A549 (cell line): ENCODE data around the gene CELF5. TPM values are rescaled to one million over a fixed set of nuclear protein-coding genes. Genes with fewer than 3 reads are reported as not detected.

Experiments used
- ATAC-seq, 2 experiments: fragments of 200-7000 bp in 1 of 2; fragments of >200 bp in 1 of 2; cut with Nextera tagmentation in 1 of 2; cut with Tn5 transposase in 1 of 2; 3 replicates each; pipeline versions ENCODE4 v1.8.0 to v1.9.1; 2018 to 2020; ENCODE audit warnings: mild to moderate bottlenecking in 1 of 2, moderate library complexity in 1 of 2
- CTCF ChIA-PET: fragments of 300-600 bp; sonication (Branson Sonifier 250); formaldehyde crosslinking; extraction: SDS; loops from one replicate; lab custom pipeline; 2021; ENCODE audit warnings: antibody characterized with exemption, inconsistent platforms; lab: Yijun Ruan, JAX
- POLR2A ChIA-PET: fragments of 350-600 bp; formaldehyde crosslinking; extraction: SDS; loops from one replicate; lab custom pipeline; 2021; ENCODE audit warnings: antibody characterized with exemption, inconsistent platforms; lab: Yijun Ruan, JAX
- DNase-seq, 2 experiments: peaks; one replicate each; pipeline versions ENCODE4 v3.0.0 to v3.0.0-alpha.2; 2011 to 2016; ENCODE audit warnings: low read depth in 1 of 2, low spot score in 1 of 2
- FAIRE-seq: peaks from 2 replicates; lab custom pipeline; 2011; peaks lifted over from hg19 to GRCh38; lab: Jason Lieb, UNC
- H3K27ac ChIP-seq, 2 experiments: fragments of >200 bp; sonication (Bioruptor Twin); formaldehyde crosslinking; 3 replicates each; pipeline ENCODE4 v1.5.1; 2016 to 2017
- H3K4me1 ChIP-seq: fragments of >200 bp; sonication (Bioruptor Twin); formaldehyde crosslinking; 3 replicates; pipeline ENCODE4 v1.6.1; 2016
- H3K4me2 ChIP-seq: fragments of >200 bp; sonication (Bioruptor Twin); formaldehyde crosslinking; 3 replicates; pipeline ENCODE4 v1.6.1; 2016
- H3K4me3 ChIP-seq: fragments of >200 bp; sonication (Bioruptor Twin); formaldehyde crosslinking; 3 replicates; pipeline ENCODE4 v1.5.1; 2016
- H3K9me3 ChIP-seq: fragments of >200 bp; sonication (Bioruptor Twin); formaldehyde crosslinking; 3 replicates; pipeline ENCODE4 v1.6.1; 2016
- BCL3 ChIP-seq: fragments of >200 bp; sonication (Bioruptor Twin); formaldehyde crosslinking; IDR thresholded peaks from 3 replicates; pipeline ENCODE4 v1.6.1; 2016
- CBX2 ChIP-seq: fragments of 200-600 bp; sonication (generic); IDR thresholded peaks from 2 replicates; pipeline ENCODE4 v1.6.1; 2016; ENCODE audit warnings: low read depth, mild to moderate bottlenecking, borderline replicate concordance
- CHD2 ChIP-seq: fragments of 150-350 bp; IDR thresholded peaks from 2 replicates; pipeline ENCODE4 v1.6.1; 2014; ENCODE audit warnings: low read length; ENCODE audit not compliant: partially characterized antibody
- CTCF ChIP-seq: fragments of >200 bp; sonication (Bioruptor Twin); formaldehyde crosslinking; IDR thresholded peaks from 3 replicates; pipeline ENCODE4 v1.5.1; 2016
- E2F6 ChIP-seq: IDR thresholded peaks from 2 replicates; pipeline ENCODE4 v1.6.1; 2012; ENCODE audit warnings: low read depth, borderline replicate concordance
- EHF ChIP-seq: fragments of 250-450 bp; sonication (Bioruptor Pico); IDR thresholded peaks from 2 replicates; pipeline ENCODE4 v1.5.0; 2020; ENCODE audit warnings: mild to moderate bottlenecking
- ELK1 ChIP-seq: fragments of 150-350 bp; IDR thresholded peaks from 2 replicates; pipeline ENCODE4 v1.6.1; 2014; ENCODE audit warnings: low read depth, mild to moderate bottlenecking, low read length
- EP300 ChIP-seq, 2 experiments: fragments of >200 bp; sonication (Bioruptor Twin); formaldehyde crosslinking; IDR thresholded peaks; 2 replicates in 1 of 2; 3 replicates in 1 of 2; pipeline ENCODE4 v1.6.1; 2016 to 2017
- FOSL2 ChIP-seq, 2 experiments: fragments of 450-650 bp in 1 of 2; fragments of >200 bp in 1 of 2; sonication (Bioruptor Twin) in 1 of 2; formaldehyde crosslinking; IDR thresholded peaks; 2 replicates each; pipeline versions ENCODE4 v1.5.0 to v1.6.1; 2016 to 2020; ENCODE audit warnings: mild to moderate bottlenecking in 1 of 2, moderate library complexity in 1 of 2
- HES2 ChIP-seq: fragments of >200 bp; sonication (Bioruptor Twin); formaldehyde crosslinking; IDR thresholded peaks from 2 replicates; pipeline ENCODE4 v1.6.1; 2016
- HOXB13 ChIP-seq: fragments of 250-450 bp; sonication (Bioruptor Pico); IDR thresholded peaks from 2 replicates; pipeline ENCODE4 v1.5.0; 2020; ENCODE audit warnings: low read depth, mild to moderate bottlenecking, moderate library complexity
- JUN ChIP-seq, 2 experiments: fragments of >200 bp; sonication (Bioruptor Twin); formaldehyde crosslinking; IDR thresholded peaks; 2 replicates in 1 of 2; 3 replicates in 1 of 2; pipeline ENCODE4 v1.6.1; 2016 to 2017
- JUNB ChIP-seq: fragments of >200 bp; sonication (Bioruptor Twin); formaldehyde crosslinking; IDR thresholded peaks from 2 replicates; pipeline ENCODE4 v1.6.1; 2016
- MAX ChIP-seq: IDR thresholded peaks from 2 replicates; pipeline ENCODE4 v1.6.1; 2012
- POLR2AphosphoS2 ChIP-seq: conservative IDR thresholded peaks from 2 replicates; pipeline ENCODE4 v1.6.1; 2012; ENCODE audit warnings: low read length, improper control_type of control experiment, inconsistent platforms
- RAD21 ChIP-seq, 2 experiments: fragments of >200 bp in 1 of 2; sonication (Bioruptor Twin) in 1 of 2; formaldehyde crosslinking in 1 of 2; IDR thresholded peaks in 1 of 2; conservative IDR thresholded peaks in 1 of 2; 2 replicates in 1 of 2; 3 replicates in 1 of 2; pipeline ENCODE4 v1.6.1; 2012 to 2018; ENCODE audit warnings: inconsistent platforms in 1 of 2
- RARB ChIP-seq: fragments of 250-450 bp; sonication (Bioruptor Pico); IDR thresholded peaks from 2 replicates; pipeline ENCODE4 v1.8.0; 2021; ENCODE audit warnings: mild to moderate bottlenecking, moderate library complexity
- SMC3 ChIP-seq: fragments of >200 bp; sonication (Bioruptor Twin); formaldehyde crosslinking; IDR thresholded peaks from 3 replicates; pipeline ENCODE4 v1.6.1; 2018; ENCODE audit warnings: inconsistent platforms
- SREBF2 ChIP-seq: fragments of 450-650 bp; IDR thresholded peaks from 2 replicates; pipeline ENCODE4 v1.6.1; 2014; ENCODE audit warnings: mild to moderate bottlenecking, moderate library complexity
- TFCP2L1 ChIP-seq: fragments of 250-450 bp; sonication (Bioruptor Pico); IDR thresholded peaks from 2 replicates; pipeline ENCODE4 v1.5.0; 2021; ENCODE audit warnings: mild to moderate bottlenecking
- TP53 ChIP-seq: fragments of 250-450 bp; sonication (Bioruptor Pico); IDR thresholded peaks from 2 replicates; pipeline ENCODE4 v1.5.0; 2021; ENCODE audit warnings: mild to moderate bottlenecking, moderate library complexity
- ZNF302 ChIP-seq: fragments of 250-450 bp; sonication (Bioruptor Pico); IDR thresholded peaks from 2 replicates; pipeline ENCODE4 v1.9.0; 2021; ENCODE audit warnings: inconsistent platforms, mild to moderate bottlenecking, moderate library complexity
- WGBS: methylation state at CpG from one replicate; pipeline ENCODE4 v1.1.6; 2017; ENCODE audit errors: missing lambda C conversion rate; 5-methylcytosine and 5-hydroxymethylcytosine counted together
- polyA plus RNA-seq, 4 experiments: library from polyadenylated mRNA; depleted of rRNA in 3 of 4; stranded (reverse); fragments of >200 nt; fragmentation: RNase III in 1 of 4; extraction: RNeasy Plus Mini Kit Qiagen cat#74134 plus additional on column Dnase treatment in 1 of 4; gene quantifications; 2 replicates in 3 of 4; 3 replicates in 1 of 4; pipeline ENCODE4 v1.2.3, GENCODE V29; 2011 to 2017

CELF5 gene
- polyA plus RNA-seq, 2 of the 4 experiments (the other 2 are of a cell fraction): 0.31 to 0.61 TPM

GRCh38 chr19:3186160-3186688, 38.2 kb upstream of the CELF5 start:
- peak overlapping the region; percentile 97 for H3K4me3 ChIP-seq
- no peaks in the 10 kb centered on the region for H3K9me3 ChIP-seq
- WGBS: 5% methylated on average over 11 of the region's 38 CpGs
- H3K4me1 ChIP-seq: peaks cover 11% of the 10 kb centered on the region
- POLR2A ChIA-PET: no interaction called here
- DNase-seq: no peak
- H3K27ac ChIP-seq: peak overlapping the region; percentile 89 to 92
- peak overlapping the region; percentile 90 for H3K4me2 ChIP-seq
- no peak for TF ChIP-seq POLR2AphosphoS2
- no peak for TF ChIP-seq JUNB
- no peak for TF ChIP-seq E2F6
- no peak for TF ChIP-seq RARB
- TF ChIP-seq CHD2: no peak
- TF ChIP-seq MAX: peak; percentile 45; the same call in 1 of the 2 replicates
- no peak for TF ChIP-seq SMC3
- TF ChIP-seq, all 56 proteins: peak for 1
- no peak for FAIRE-seq
- ATAC-seq: peak; percentile 49 to 51
- CTCF ChIA-PET: interaction anchor here (0.6 kb wide), 1 partner anchor 285 kb away, joined by 3 read pairs; no protein-coding TSS in a partner anchor

GRCh38 chr19:3186891-3187661, 37.4 kb upstream of the CELF5 start:
- Histone ChIP-seq H3K27ac (peak overlapping the region; percentile 89 to 92; a peak in 5 of 6 replicates), H3K4me3 (peak overlapping the region; percentile 97), H3K9me3 (no peaks in the 10 kb centered on the region), H3K4me2 (peak overlapping the region; percentile 90), H3K4me1 (peaks cover 11% of the 10 kb centered on the region)
- ATAC-seq (no peak), DNase-seq (no peak), FAIRE-seq (no peak)
- WGBS: 56% methylated on average over 23 of the region's 23 CpGs
- ChIA-PET POLR2A (no interaction called here), CTCF (no interaction called here)
- no peak for TF ChIP-seq HES2
- TF ChIP-seq EHF (CRISPR knock-in tag): no peak
- TF ChIP-seq HOXB13: no peak
- no peak for TF ChIP-seq ZNF302
- no peak for TF ChIP-seq TP53
- no peak for TF ChIP-seq EP300 (IDR thresholded peaks at IDR 0.05)
- no peak for TF ChIP-seq TFCP2L1 (CRISPR knock-in tag)
- no peak for TF ChIP-seq POLR2AphosphoS2
- TF ChIP-seq RARB: no peak
- no peak for TF ChIP-seq E2F6

- Histone ChIP-seq H3K4me3 (no peak overlapping the region), H3K9me3 (no peaks in the 10 kb centered on the region), H3K4me1 (peaks cover 11% of the 10 kb centered on the region), H3K4me2 (peak overlapping the region; percentile 90), H3K27ac (no peak overlapping the region; a peak in 1 of 6 replicates)
- TF ChIP-seq ELK1: no peak
- no peak for TF ChIP-seq CTCF
- TF ChIP-seq BCL3: no peak
- TF ChIP-seq JUNB: no peak
- TF ChIP-seq RAD21 (conservative IDR thresholded peaks at IDR 0.05 in 1 of 2, IDR thresholded peaks at IDR 0.05 in 1 of 2): no peak
- no peak for TF ChIP-seq FOSL2 (IDR thresholded peaks at IDR 0.05)
- TF ChIP-seq FOSL2 (CRISPR knock-in tag; IDR thresholded peaks at IDR 0.05): no peak
- no peak for TF ChIP-seq CBX2
- TF ChIP-seq JUN (IDR thresholded peaks at IDR 0.05): no peak
- TF ChIP-seq SREBF2: no peak
- no peak for DNase-seq
- ChIA-PET POLR2A (no interaction called here), CTCF (interaction anchor here (0.6 to 1.5 kb wide), 4 partner anchors 19 to 79 kb away, joined by 3 to 4 read pairs (median 3); no protein-coding TSS in a partner anchor)
- WGBS: 91% methylated on average over 30 of the region's 36 CpGs
- no peak for ATAC-seq
- no peak for FAIRE-seq
These were observed 36.6 kb upstream of the CELF5 start for GRCh38 chr19:3187662-3188511.
